A549 treated with Mapracorat at 1 μM for 4 hours (cell line): Measurements from ENCODE around the gene ZBTB1. TPM values are rescaled to one million over a fixed set of nuclear protein-coding genes. Genes with fewer than 3 reads are reported as not detected.

Experiments used
- total RNA-seq: library from RNA; stranded (reverse); fragments of 200-300 nt; extraction: Qiagen RNA extraction; gene quantifications from 5 replicates; pipeline ENCODE4 v1.2.3, GENCODE V29; 2022

Gene ZBTB1
- 20.4 to 23.8 TPM (median 21.8 TPM) in 5 replicates for total RNA-seq

DNA sequence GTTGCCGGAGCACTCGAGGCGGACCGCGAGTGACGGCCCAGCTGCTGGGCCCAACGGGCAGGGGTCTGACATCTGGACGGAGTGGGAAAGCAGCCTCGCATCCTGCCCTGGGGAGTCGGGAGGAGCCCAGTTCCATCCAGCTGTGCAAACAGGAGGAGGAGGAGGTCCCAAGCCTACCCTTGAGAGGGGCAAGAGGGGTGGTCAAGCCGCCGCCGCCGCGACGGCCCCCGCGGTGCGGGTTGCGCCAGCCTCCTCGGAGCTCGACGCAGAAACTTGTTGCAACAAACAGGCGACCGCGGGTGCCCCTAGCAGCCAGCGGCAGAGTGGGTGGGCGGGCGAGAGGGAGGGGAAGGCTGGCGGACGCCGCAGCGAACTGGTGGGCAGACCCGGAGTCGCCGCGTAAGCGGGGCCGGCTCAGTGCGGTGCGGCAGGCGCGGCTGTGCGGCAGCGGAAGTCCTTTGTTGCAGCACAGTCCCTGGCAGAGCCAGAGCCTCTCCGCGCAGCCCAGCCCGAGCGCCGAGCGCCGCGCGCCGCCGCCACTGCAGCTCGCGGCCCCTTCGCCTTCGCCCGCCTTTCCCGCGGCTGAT lies at the start of gene ZBTB1:
Gene ZBTB1, plus strand, starts transcription at position 461 of the 587 bp plus-strand sequence. CDS start 16,735 bp downstream, outside the sequence.

GRCh38 chr14:64465191-64465822 lies 39.3 kb upstream of the ZBTB1 start, which contains the start of gene AKAP5:
AKAP5 (plus strand) TSS chr14:64465499; CDS start chr14:64468395, 2,896 bp downstream.

GRCh38 chr14:64503434-64504309 lies 898 bp upstream of the ZBTB1 start, which contains the start of gene ZBTB25:
ZBTB25 (minus strand) TSS chr14:64503838; CDS start chr14:64490533, 13,305 bp downstream.

GRCh38 chr14:64540208-64541202 lies 35.9 kb downstream of the ZBTB1 start, which contains the start of gene HSPA2:
HSPA2 (plus strand) TSS chr14:64540741; CDS start chr14:64540850, 109 bp downstream.

GRCh38 chr14:64549791-64550620 lies 45.4 kb downstream of the ZBTB1 start, which contains the start of gene PPP1R36:
PPP1R36 (plus strand) TSS chr14:64549961; CDS start chr14:64549998, 37 bp downstream.

Other genes starting within 250 kb of the ZBTB1 start
- 0.05 to 0.20 TPM (median 0.06 TPM) in 5 replicates for gene ESR2, start 210.4 kb upstream of the ZBTB1 start, total RNA-seq
- 104 to 117 TPM (median 111 TPM) in 5 replicates for gene MTHFD1, start 116.4 kb upstream of the ZBTB1 start, total RNA-seq
- 0.35 to 0.46 TPM (median 0.41 TPM) in 5 replicates for gene AKAP5, start 39.3 kb upstream of the ZBTB1 start, total RNA-seq
- 4.2 to 6.8 TPM (median 5.6 TPM) in 5 replicates for gene ZBTB25, start 932 bp upstream of the ZBTB1 start, total RNA-seq
- 31.4 to 37.2 TPM (median 32.7 TPM) in 5 replicates for gene HSPA2, start 36.0 kb downstream of the ZBTB1 start, total RNA-seq
- gene PPP1R36, start 45.2 kb downstream of the ZBTB1 start, total RNA-seq: 0.20 to 0.45 TPM (median 0.30 TPM) in 5 replicates
- 18.2 to 32.7 TPM (median 28.5 TPM) in 5 replicates for gene PLEKHG3, start 199.7 kb downstream of the ZBTB1 start, total RNA-seq